ENCODE data around the gene SH3RF3. TPM values are rescaled to one million over a fixed set of nuclear protein-coding genes. Genes with fewer than 3 reads are reported as not detected.

The SH3RF3 gene
- total RNA-seq, 1 experiment from 2014 or later = 0.82 TPM

GRCh38 chr2:109195193-109196045 lies 66.4 kb downstream of the SH3RF3 start:
- Histone ChIP-seq H3K27me3 (no peaks in the 10 kb centered on the region), H3K9me3 (no peaks in the 10 kb centered on the region), H3K4me3 (no peak overlapping the region), H3K36me3 (no peaks in the 10 kb centered on the region)
- no peak for DNase-seq

- DNase-seq = no peak
- Histone ChIP-seq H3K27me3 (no peaks in the 10 kb centered on the region), H3K9me3 (no peaks in the 10 kb centered on the region), H3K4me3 (no peak overlapping the region), H3K36me3 (no peaks in the 10 kb centered on the region)
Observed at GRCh38 chr2:109196081-109196875, 67.3 kb downstream of the SH3RF3 start.

GRCh38 chr2:109197491-109198418 lies 68.8 kb downstream of the SH3RF3 start:
- Histone ChIP-seq H3K27me3 (no peaks in the 10 kb centered on the region), H3K4me3 (no peak overlapping the region), H3K9me3 (no peaks in the 10 kb centered on the region), H3K36me3 (no peaks in the 10 kb centered on the region)
- no peak for DNase-seq

GRCh38 chr2:109199790-109200189 lies 70.8 kb downstream of the SH3RF3 start:
- Histone ChIP-seq H3K36me3 (no peaks in the 10 kb centered on the region), H3K4me3 (no peak overlapping the region), H3K27me3 (no peaks in the 10 kb centered on the region), H3K9me3 (no peaks in the 10 kb centered on the region)
- DNase-seq = no peak

GRCh38 chr2:109200616-109201464 lies 71.8 kb downstream of the SH3RF3 start:
- Histone ChIP-seq H3K4me3 (no peak overlapping the region), H3K27me3 (no peaks in the 10 kb centered on the region), H3K36me3 (no peaks in the 10 kb centered on the region), H3K9me3 (no peaks in the 10 kb centered on the region)
- no peak for DNase-seq

GRCh38 chr2:109201465-109202327 lies 72.7 kb downstream of the SH3RF3 start:
- H3K36me3 ChIP-seq = no peaks in the 10 kb centered on the region
- DNase-seq = no peak

GRCh38 chr2:109202486-109202885 lies 73.5 kb downstream of the SH3RF3 start:
- H3K4me3 ChIP-seq = no peak overlapping the region
- no peaks in the 10 kb centered on the region for H3K9me3 ChIP-seq
- no peaks in the 10 kb centered on the region for H3K36me3 ChIP-seq
- DNase-seq = no peak
- no peaks in the 10 kb centered on the region for H3K27me3 ChIP-seq

More at GRCh38 chr2:109201465-109202327, 72.7 kb downstream of the SH3RF3 start:
- no peak overlapping the region for H3K4me3 ChIP-seq
- H3K9me3 ChIP-seq = no peaks in the 10 kb centered on the region
- H3K27me3 ChIP-seq = no peaks in the 10 kb centered on the region

- Histone ChIP-seq H3K36me3 (no peaks in the 10 kb centered on the region), H3K27me3 (no peaks in the 10 kb centered on the region), H3K4me3 (no peak overlapping the region), H3K9me3 (peaks cover 2% of the 10 kb centered on the region)
- DNase-seq = no peak
Observed at GRCh38 chr2:109203246-109204011, 74.4 kb downstream of the SH3RF3 start.

GRCh38 chr2:109204412-109204811 lies 75.4 kb downstream of the SH3RF3 start:
- Histone ChIP-seq H3K4me3 (no peak overlapping the region), H3K36me3 (no peaks in the 10 kb centered on the region), H3K27me3 (no peaks in the 10 kb centered on the region), H3K9me3 (peaks cover 2% of the 10 kb centered on the region)
- no peak for DNase-seq

- no peak for DNase-seq
- Histone ChIP-seq H3K36me3 (no peaks in the 10 kb centered on the region), H3K9me3 (peaks cover 2% of the 10 kb centered on the region), H3K4me3 (no peak overlapping the region), H3K27me3 (no peaks in the 10 kb centered on the region)
Observed at GRCh38 chr2:109205447-109205846, 76.4 kb downstream of the SH3RF3 start.

- no peaks in the 10 kb centered on the region for H3K36me3 ChIP-seq
- H3K4me3 ChIP-seq = no peak overlapping the region
- no peaks in the 10 kb centered on the region for H3K27me3 ChIP-seq
Observed at GRCh38 chr2:109206569-109207146, 77.7 kb downstream of the SH3RF3 start.

GRCh38 chr2:109207176-109207575 lies 78.2 kb downstream of the SH3RF3 start:
- H3K27me3 ChIP-seq = no peaks in the 10 kb centered on the region
- DNase-seq = no peak
- H3K9me3 ChIP-seq = peaks cover 2% of the 10 kb centered on the region
- H3K4me3 ChIP-seq = no peak overlapping the region
- H3K36me3 ChIP-seq = no peaks in the 10 kb centered on the region

More at GRCh38 chr2:109206569-109207146, 77.7 kb downstream of the SH3RF3 start:
- DNase-seq = no peak
- peaks cover 2% of the 10 kb centered on the region for H3K9me3 ChIP-seq

GRCh38 chr2:109208071-109208950 lies 79.3 kb downstream of the SH3RF3 start:
- no peak overlapping the region for H3K4me3 ChIP-seq
- H3K9me3 ChIP-seq = peaks cover 2% of the 10 kb centered on the region
- DNase-seq = no peak
- no peaks in the 10 kb centered on the region for H3K27me3 ChIP-seq
- no peaks in the 10 kb centered on the region for H3K36me3 ChIP-seq

Data from MG63 (cell line).